Measurements from ENCODE around the gene METTL1. TPM values are rescaled to one million over a fixed set of nuclear protein-coding genes. Genes with fewer than 3 reads are reported as not detected.
"Not testable (repeated sequence)": the region's sequence is repeated elsewhere in the genome, so short reads cannot be mapped to it uniquely, and the experiment has no call there.

Gene METTL1
- polyA plus RNA-seq (2012; ENCODE audit: missing spikeins) = 28.0 TPM

GRCh38 chr12:57771873-57772428, at the start of gene METTL1:
METTL1 (minus strand) TSS chr12:57772105; CDS start chr12:57772083, 22 bp downstream.
- peak; percentile 98 for FAIRE-seq

GRCh38 chr12:57821015-57821414, 49.1 kb upstream of the METTL1 start:
- not testable (repeated sequence) for FAIRE-seq; DNase-seq (ENCODE audit: insufficient read length)
- 0 out of 2 replicates have a peak, but pooled peaks have one; percentile 41 for TF ChIP-seq POLR2A (IDR thresholded peaks at IDR 0.05; ENCODE audit: low read depth, low read length)

More at GRCh38 chr12:57771873-57772428, at the start of gene METTL1:
- TF ChIP-seq POLR2A (IDR thresholded peaks at IDR 0.05; ENCODE audit: low read depth, low read length) (peak; percentile 90), TAF1 (IDR thresholded peaks at IDR 0.05; ENCODE audit: borderline replicate concordance, low read depth, low read length) (peak; percentile 85; the same call in 1 of the 2 replicates), POLR2AphosphoS5 (IDR thresholded peaks at IDR 0.05; ENCODE audit: low read depth, low read length) (peak; percentile 88)
- DNase-seq (ENCODE audit: insufficient read length) = peak; percentile 95

- not testable (repeated sequence) for FAIRE-seq; DNase-seq (ENCODE audit: insufficient read length)
These were observed 48.2 kb upstream of the METTL1 start for GRCh38 chr12:57820119-57820518.

- not testable (repeated sequence) for DNase-seq (ENCODE audit: insufficient read length); FAIRE-seq
These were observed 46.1 kb upstream of the METTL1 start for GRCh38 chr12:57817990-57818331.

GRCh38 chr12:57817261-57817989, 45.5 kb upstream of the METTL1 start:
- DNase-seq (ENCODE audit: insufficient read length) (no peak), FAIRE-seq (no peak)
- TF ChIP-seq POLR2A (IDR thresholded peaks at IDR 0.05; ENCODE audit: low read depth, low read length) (no peak), TAF1 (IDR thresholded peaks at IDR 0.05; ENCODE audit: borderline replicate concordance, low read depth, low read length) (no peak), POLR2AphosphoS5 (IDR thresholded peaks at IDR 0.05; ENCODE audit: low read depth, low read length) (no peak)

GRCh38 chr12:57816855-57817151, 44.9 kb upstream of the METTL1 start:
- FAIRE-seq (no peak), DNase-seq (ENCODE audit: insufficient read length) (no peak)
- no peak for TF ChIP-seq POLR2A (IDR thresholded peaks at IDR 0.05; ENCODE audit: low read depth, low read length)
- TF ChIP-seq TAF1 (IDR thresholded peaks at IDR 0.05; ENCODE audit: borderline replicate concordance, low read depth, low read length) = no peak
- no peak for TF ChIP-seq POLR2AphosphoS5 (IDR thresholded peaks at IDR 0.05; ENCODE audit: low read depth, low read length)

- DNase-seq (ENCODE audit: insufficient read length) = no peak
- no peak for TF ChIP-seq POLR2A (IDR thresholded peaks at IDR 0.05; ENCODE audit: low read depth, low read length)
- FAIRE-seq = no peak
These were observed 44.3 kb upstream of the METTL1 start for GRCh38 chr12:57816001-57816854.

GRCh38 chr12:57815177-57816000, 43.5 kb upstream of the METTL1 start:
- no peak for TF ChIP-seq POLR2AphosphoS5 (IDR thresholded peaks at IDR 0.05; ENCODE audit: low read depth, low read length)
- TF ChIP-seq TAF1 (IDR thresholded peaks at IDR 0.05; ENCODE audit: borderline replicate concordance, low read depth, low read length) = no peak
- no peak for TF ChIP-seq POLR2A (IDR thresholded peaks at IDR 0.05; ENCODE audit: low read depth, low read length)
- FAIRE-seq (no peak), DNase-seq (ENCODE audit: insufficient read length) (no peak)

GRCh38 chr12:57813971-57814772, 42.3 kb upstream of the METTL1 start:
- TF ChIP-seq TAF1 (IDR thresholded peaks at IDR 0.05; ENCODE audit: borderline replicate concordance, low read depth, low read length) = no peak
- TF ChIP-seq POLR2AphosphoS5 (IDR thresholded peaks at IDR 0.05; ENCODE audit: low read depth, low read length) = no peak
- TF ChIP-seq POLR2A (IDR thresholded peaks at IDR 0.05; ENCODE audit: low read depth, low read length) = no peak
- FAIRE-seq (no peak), DNase-seq (ENCODE audit: insufficient read length) (no peak)

- DNase-seq (ENCODE audit: insufficient read length) (no peak), FAIRE-seq (no peak)
- no peak for TF ChIP-seq TAF1 (IDR thresholded peaks at IDR 0.05; ENCODE audit: borderline replicate concordance, low read depth, low read length)
- TF ChIP-seq POLR2AphosphoS5 (IDR thresholded peaks at IDR 0.05; ENCODE audit: low read depth, low read length) = no peak
- no peak for TF ChIP-seq POLR2A (IDR thresholded peaks at IDR 0.05; ENCODE audit: low read depth, low read length)
These were observed 41.4 kb upstream of the METTL1 start for GRCh38 chr12:57813111-57813970.
